HCT116 (cell line): ENCODE data around the gene FOXN3. TPM values are rescaled to one million over a fixed set of nuclear protein-coding genes. Genes with fewer than 3 reads are reported as not detected.

Experiments
- ATAC-seq: fragments of 200-7000 bp; cut with Tn5 transposase; 2 replicates; pipeline ENCODE4 v1.9.1; 2020; ENCODE audit warnings: mild to moderate bottlenecking, moderate library complexity
- BruUV-seq: library from RNA; stranded (reverse); fragments of 400-500 nt; replicated peaks from 2 replicates; lab custom pipeline; 2021; lab: Mats Ljungman, UMichigan
- CTCF ChIA-PET: fragments of 300-600 bp; sonication (Branson Sonifier 250); formaldehyde crosslinking; loops from one replicate; lab custom pipeline; 2021; ENCODE audit warnings: antibody characterized with exemption; lab: Charles Lee
- POLR2A ChIA-PET: fragments of 300-600, 350-600 bp; sonication (Branson Sonifier 250); formaldehyde crosslinking; loops from one replicate; lab custom pipeline; 2021; ENCODE audit warnings: antibody characterized with exemption; lab: Charles Lee
- RAD21 ChIA-PET, 2 experiments: fragments of 300-600 bp; sonication (Branson Sonifier 250); formaldehyde crosslinking; loops; one replicate each; lab custom pipeline; 2023; ENCODE audit warnings: low total read pairs in 2 of 2; ENCODE audit not compliant: uncharacterized antibody in 2 of 2, unreplicated experiment in 2 of 2, low non-redundant PET in 1 of 2; lab: Charles Lee
- DNase-seq: peaks from one replicate; pipeline ENCODE4 v3.0.0-alpha.2; 2010; ENCODE audit warnings: low read depth, low spot score
- H2AFZ ChIP-seq: fragments of 200-600 bp; shearing (Covaris generic), sonication (generic); 2 replicates; pipeline ENCODE4 v1.6.1; 2017; ENCODE audit warnings: low read depth, mixed run types, mixed read lengths, antibody characterized with exemption, low read length; ENCODE audit not compliant: poor library complexity, severe bottlenecking
- H3K27ac ChIP-seq: 2 replicates; pipeline ENCODE4 v1.5.1; 2012; ENCODE audit warnings: low read depth, low read length
- H3K27me3 ChIP-seq: fragments of 200-600 bp; sonication (generic); 2 replicates; pipeline ENCODE4 v1.6.1; 2016; ENCODE audit warnings: mixed run types, low read length, mixed read lengths; ENCODE audit not compliant: insufficient read depth
- H3K36me3 ChIP-seq, 2 experiments: fragments of 200-500 bp in 1 of 2; fragments of 200-600 bp in 1 of 2; sonication (Bioruptor generic) in 1 of 2; sonication (generic) in 1 of 2; 2 replicates each; pipeline versions ENCODE4 v1.5.1 to v1.6.1; 2014 to 2016; ENCODE audit warnings: low read length in 2 of 2, inconsistent platforms in 1 of 2, mixed read lengths in 1 of 2, mixed run types in 1 of 2; ENCODE audit not compliant: insufficient read depth in 2 of 2, control insufficient read depth in 1 of 2
- H3K4me1 ChIP-seq, 2 experiments: fragments of 200-600 bp in 1 of 2; sonication (generic) in 1 of 2; 2 replicates each; pipeline versions ENCODE4 v1.5.1 to v1.6.1; 2012 to 2017; ENCODE audit warnings: low read length in 2 of 2, inconsistent platforms in 1 of 2, mild to moderate bottlenecking in 1 of 2, mixed read lengths in 1 of 2, mixed run types in 1 of 2, moderate library complexity in 1 of 2; ENCODE audit not compliant: insufficient read depth in 2 of 2, control insufficient read depth in 1 of 2
- H3K4me2 ChIP-seq: fragments of 200-600 bp; sonication (generic); 2 replicates; pipeline ENCODE4 v1.6.1; 2017; ENCODE audit warnings: mixed run types, low read length, mixed read lengths
- H3K4me3 ChIP-seq, 2 experiments: fragments of 200-600 bp in 1 of 2; sonication (generic) in 1 of 2; replicated peaks in 1 of 2; 2 replicates each; pipeline ENCODE4 v1.5.1; 2011 to 2016; ENCODE audit warnings: low read length in 2 of 2, control low read depth in 1 of 2, low read depth in 1 of 2, mild to moderate bottlenecking in 1 of 2, mixed read lengths in 1 of 2, mixed run types in 1 of 2
- H3K79me2 ChIP-seq: fragments of 200-600 bp; sonication (generic); 2 replicates; pipeline ENCODE4 v1.6.1; 2017; ENCODE audit warnings: mild to moderate bottlenecking, mixed run types, low read length, moderate library complexity, mixed read lengths; ENCODE audit not compliant: insufficient read depth
- H3K9ac ChIP-seq: fragments of 200-600 bp; sonication (generic); 2 replicates; pipeline ENCODE4 v1.6.1; 2016; ENCODE audit warnings: low read length, mixed read lengths
- H3K9me2 ChIP-seq: fragments of 200-600 bp; sonication (generic), shearing (Covaris generic); 2 replicates; pipeline ENCODE4 v1.6.1; 2017; ENCODE audit warnings: mixed run types, mild to moderate bottlenecking, moderate library complexity; ENCODE audit not compliant: insufficient read depth
- H3K9me3 ChIP-seq, 2 experiments: fragments of 200-500 bp in 1 of 2; fragments of 200-600 bp in 1 of 2; sonication (Bioruptor generic) in 1 of 2; sonication (generic) in 1 of 2; 2 replicates each; pipeline ENCODE4 v1.6.1; 2014 to 2017; ENCODE audit warnings: low read length in 2 of 2, mixed read lengths in 2 of 2, inconsistent platforms in 1 of 2, low read depth in 1 of 2, mild to moderate bottlenecking in 1 of 2, mixed run types in 1 of 2, moderate library complexity in 1 of 2; ENCODE audit not compliant: control insufficient read depth in 1 of 2, insufficient read depth in 1 of 2
- H4K20me1 ChIP-seq: fragments of 200-600 bp; sonication (generic), shearing (Covaris generic); 2 replicates; pipeline ENCODE4 v1.6.1; 2017; ENCODE audit warnings: mixed run types, mild to moderate bottlenecking, moderate library complexity; ENCODE audit not compliant: insufficient read depth
- CBX3 ChIP-seq: IDR thresholded peaks from 2 replicates; pipeline ENCODE4 v1.6.1; 2012; ENCODE audit warnings: low read depth
- CEBPB ChIP-seq: IDR thresholded peaks from 2 replicates; pipeline ENCODE4 v1.6.1; 2012; ENCODE audit warnings: low read depth
- CTCF ChIP-seq, 3 experiments: fragments of 200-600 bp in 1 of 3; sonication (generic) in 1 of 3; IDR thresholded peaks in 2 of 3; conservative IDR thresholded peaks in 1 of 3; 2 replicates each; pipeline ENCODE4 v1.5.1; 2012 to 2017; ENCODE audit warnings: low read depth in 2 of 3, low read length in 2 of 3, antibody characterized with exemption in 1 of 3, borderline replicate concordance in 1 of 3, control low read depth in 1 of 3, mild to moderate bottlenecking in 1 of 3, mixed read lengths in 1 of 3, mixed run types in 1 of 3, moderate library complexity in 1 of 3; ENCODE audit not compliant: insufficient read depth in 1 of 3
- FOSL1 ChIP-seq: IDR thresholded peaks from 2 replicates; pipeline ENCODE4 v1.6.1; 2012; ENCODE audit warnings: low read depth
- MAX ChIP-seq: IDR thresholded peaks from 2 replicates; pipeline ENCODE4 v1.6.1; 2012
- POLR2AphosphoS5 ChIP-seq: IDR thresholded peaks from 2 replicates; pipeline ENCODE4 v1.6.1; 2011; ENCODE audit warnings: mild to moderate bottlenecking, low read depth, low read length, moderate library complexity
- RAD21 ChIP-seq: IDR thresholded peaks from 2 replicates; pipeline ENCODE4 v1.6.1; 2012; ENCODE audit warnings: low read depth, mild to moderate bottlenecking
- REST ChIP-seq: IDR thresholded peaks from 2 replicates; pipeline ENCODE4 v1.6.1; 2012; ENCODE audit warnings: low read depth
- SP1 ChIP-seq: IDR thresholded peaks from 2 replicates; pipeline ENCODE4 v1.6.1; 2012; ENCODE audit warnings: low read depth
- SRF ChIP-seq: IDR thresholded peaks from 2 replicates; pipeline ENCODE4 v1.6.1; 2012; ENCODE audit warnings: low read depth
- TCF7L2 ChIP-seq: IDR thresholded peaks from 2 replicates; pipeline ENCODE4 v1.7.0; 2011; ENCODE audit warnings: borderline replicate concordance, inconsistent platforms; ENCODE audit not compliant: insufficient read depth, insufficient read length; ENCODE audit errors: extremely low read depth
- YY1 ChIP-seq: IDR thresholded peaks from 2 replicates; pipeline ENCODE4 v1.6.1; 2011; ENCODE audit warnings: low read length, low read depth, moderate library complexity, mild to moderate bottlenecking; ENCODE audit not compliant: insufficient replicate concordance; ENCODE audit errors: extremely low read depth
- ZFX ChIP-seq: fragments of 450-650 bp; IDR thresholded peaks from 2 replicates; pipeline ENCODE4 v1.6.1; 2017
- intact Hi-C: fragments of 100-400 bp; cut with micrococcal nuclease; formaldehyde crosslinking; loops from 2 replicates; pipeline ENCODE4 v1.10.0; 2022
- total RNA-seq: library from RNA; stranded (reverse); gene quantifications from one replicate; pipeline ENCODE4 v1.2.1, GENCODE V29; 2021; ENCODE audit not compliant: unreplicated experiment

The FOXN3 gene
- total RNA-seq, 1 experiment from 2014 or later, result 20.0 TPM

GRCh38 chr14:89368490-89369477, 48.2 kb downstream of the FOXN3 start:
- ChIA-PET POLR2A (no interaction called here), CTCF (no interaction called here), RAD21 (no interaction called here)
- no peaks in the 10 kb centered on the region for H4K20me1 ChIP-seq
- no peak overlapping the region for H3K9ac ChIP-seq
- no peaks in the 10 kb centered on the region for H3K9me3 ChIP-seq
- no peak for DNase-seq
- no peak overlapping the region for H3K4me3 ChIP-seq
- no peak overlapping the region for H3K4me2 ChIP-seq
- no peaks in the 10 kb centered on the region for H3K9me2 ChIP-seq
- no peak overlapping the region for H2AFZ ChIP-seq
- H3K27me3 ChIP-seq, result no peaks in the 10 kb centered on the region
- H3K27ac ChIP-seq, result no peak overlapping the region
- no peaks in the 10 kb centered on the region; the same call in 1 of the 2 replicates for H3K79me2 ChIP-seq
- BruUV-seq, result no TSS peak
- TF ChIP-seq FOSL1 (no peak), POLR2AphosphoS5 (no peak), CTCF (IDR thresholded peaks at IDR 0.05 in 2 of 3, conservative IDR thresholded peaks at IDR 0.05 in 1 of 3; ENCODE audit: borderline replicate concordance in 1 of 3, insufficient read depth in 1 of 3, low read depth in 2 of 3, low read length in 2 of 3) (no peak), REST (no peak), YY1 (no peak), CEBPB (no peak), SRF (no peak), RAD21 (no peak), CBX3 (no peak), SP1 (no peak), TCF7L2 (no peak), ZFX (no peak), MAX (no peak)
- no peak for ATAC-seq
- H3K36me3 ChIP-seq, result no peaks in the 10 kb centered on the region
- intact Hi-C loops, result no loop called here
- no peaks in the 10 kb centered on the region; a peak in 1 of 4 replicates for H3K4me1 ChIP-seq
